GM12878 (cell line): ENCODE measurements around the gene TNNT2. TPM values are rescaled to one million over a fixed set of nuclear protein-coding genes. Genes with fewer than 3 reads are reported as not detected.

ENCODE experiments used
- ATAC-seq: fragments of 200-7000 bp; cut with Tn5 transposase; 3 replicates; pipeline ENCODE4 v1.9.1; 2020; ENCODE audit warnings: mild to moderate bottlenecking, moderate library complexity
- BruUV-seq: library from RNA; stranded (reverse); fragments of 400-500 nt; replicated peaks from 2 replicates; lab custom pipeline; 2021; lab: Mats Ljungman, UMichigan
- CTCF ChIA-PET: fragments of 300-600 bp; sonication (Branson Sonifier 250); formaldehyde crosslinking; extraction: SDS; loops from one replicate; lab custom pipeline; 2021; ENCODE audit warnings: inconsistent platforms; lab: Yijun Ruan, JAX
- POLR2A ChIA-PET: fragments of 350-600 bp; formaldehyde crosslinking; extraction: SDS; loops from one replicate; lab custom pipeline; 2021; ENCODE audit warnings: inconsistent platforms; lab: Charles Lee
- RAD21 ChIA-PET: fragments of 300-600 bp; sonication (Branson Sonifier 250); formaldehyde crosslinking; loops from one replicate; lab custom pipeline; 2023; ENCODE audit warnings: antibody characterized with exemption; ENCODE audit not compliant: unreplicated experiment; lab: Charles Lee
- SMC1A ChIA-PET: fragments of 300-600 bp; sonication (Branson Sonifier 250); formaldehyde crosslinking; loops from one replicate; lab custom pipeline; 2023; ENCODE audit not compliant: unreplicated experiment, uncharacterized antibody; lab: Charles Lee
- DNase-seq: peaks from one replicate; pipeline ENCODE4 v3.0.0-alpha.2; 2011; ENCODE audit warnings: low read depth, low spot score
- FAIRE-seq: peaks from 3 replicates; lab custom pipeline; 2011; peaks lifted over from hg19 to GRCh38; lab: Jason Lieb, UNC
- H2AFZ ChIP-seq: 2 replicates; pipeline ENCODE4 v1.6.0; 2011; ENCODE audit warnings: low read depth, low read length, control low read depth; ENCODE audit not compliant: control insufficient read depth
- H3K27ac ChIP-seq: 2 replicates; pipeline ENCODE4 v1.5.1; 2011; ENCODE audit warnings: control low read depth; ENCODE audit not compliant: control insufficient read depth, insufficient read depth
- H3K27me3 ChIP-seq, 2 experiments: replicated peaks in 1 of 2; 2 replicates each; pipeline versions ENCODE4 v1.6.0 to v1.6.1; 2011; ENCODE audit warnings: low read length in 1 of 2; ENCODE audit not compliant: control insufficient read depth in 2 of 2, insufficient read depth in 2 of 2
- H3K36me3 ChIP-seq, 2 experiments: 2 replicates each; pipeline ENCODE4 v1.5.1; 2011; ENCODE audit warnings: low read length in 1 of 2; ENCODE audit not compliant: control insufficient read depth in 2 of 2, insufficient read depth in 2 of 2
- H3K4me1 ChIP-seq: 2 replicates; pipeline ENCODE4 v1.6.1; 2011; ENCODE audit warnings: mild to moderate bottlenecking, low read length, moderate library complexity, mixed read lengths; ENCODE audit not compliant: control insufficient read depth, insufficient read depth
- H3K4me2 ChIP-seq: 2 replicates; pipeline ENCODE4 v1.6.0; 2011; ENCODE audit warnings: control low read depth; ENCODE audit not compliant: control insufficient read depth, insufficient read depth
- H3K4me3 ChIP-seq: fragments of 200-600 bp; sonication (generic); 2 replicates; pipeline ENCODE4 v1.5.1; 2016
- H3K79me2 ChIP-seq: 2 replicates; pipeline ENCODE4 v1.6.0; 2011; ENCODE audit warnings: low read length; ENCODE audit not compliant: control insufficient read depth, insufficient read depth
- H3K9ac ChIP-seq: 2 replicates; pipeline ENCODE4 v1.8.0; 2011; ENCODE audit warnings: low read length, control low read depth, mixed read lengths; ENCODE audit not compliant: control insufficient read depth, insufficient read depth
- H3K9me3 ChIP-seq: replicated peaks from 3 replicates; pipeline ENCODE4 v1.5.1; 2011; ENCODE audit warnings: mild to moderate bottlenecking, low read length; ENCODE audit not compliant: control insufficient read depth, insufficient read depth
- H4K20me1 ChIP-seq: 2 replicates; pipeline ENCODE4 v1.6.0; 2011; ENCODE audit not compliant: control insufficient read depth, insufficient read depth
- BRCA1 ChIP-seq: IDR thresholded peaks from 2 replicates; pipeline ENCODE4 v1.6.1; 2011; ENCODE audit warnings: low read depth, low read length, improper control_type of control experiment
- ETV6 ChIP-seq, 2 experiments: fragments of 450-650 bp in 1 of 2; IDR thresholded peaks in 1 of 2; conservative IDR thresholded peaks in 1 of 2; 2 replicates each; pipeline ENCODE4 v1.6.1; 2014; ENCODE audit warnings: antibody characterized with exemption in 1 of 2, borderline replicate concordance in 1 of 2, low read depth in 1 of 2, mild to moderate bottlenecking in 1 of 2, moderate library complexity in 1 of 2
- MEF2A ChIP-seq: IDR thresholded peaks from 2 replicates; pipeline ENCODE4 v1.6.1; 2011; ENCODE audit warnings: low read depth, mild to moderate bottlenecking, low read length, moderate library complexity; ENCODE audit not compliant: insufficient read depth
- POLR2A ChIP-seq: IDR thresholded peaks from 2 replicates; pipeline ENCODE4 v1.6.1; 2011; ENCODE audit warnings: low read depth, mild to moderate bottlenecking, low read length
- RUNX3 ChIP-seq: IDR thresholded peaks from 2 replicates; pipeline ENCODE4 v1.6.1; 2012; ENCODE audit warnings: low read length, inconsistent platforms
- SIN3A ChIP-seq: IDR thresholded peaks from 2 replicates; pipeline ENCODE4 v1.6.1; 2012; ENCODE audit warnings: low read depth, low read length, improper control_type of control experiment
- SP1 ChIP-seq: IDR thresholded peaks from one replicate; pipeline ENCODE4 v1.6.1; 2011; ENCODE audit warnings: low read depth, low read length
- STAT3 ChIP-seq: IDR thresholded peaks from 2 replicates; pipeline ENCODE4 v1.6.1; 2011; ENCODE audit warnings: low read depth, low read length, improper control_type of control experiment
- ZNF622 ChIP-seq: fragments of 450-650 bp; IDR thresholded peaks from 2 replicates; pipeline ENCODE4 v1.6.1; 2017; ENCODE audit warnings: mild to moderate bottlenecking, inconsistent platforms
- ZZZ3 ChIP-seq: IDR thresholded peaks from 2 replicates; pipeline ENCODE4 v1.6.1; 2011; ENCODE audit warnings: low read depth; ENCODE audit not compliant: control insufficient read depth, insufficient read length
- WGBS: methylation state at CpG from one replicate; pipeline ENCODE4 v1.1.6; 2016; ENCODE audit warnings: low lambda C conversion rate; ENCODE audit not compliant: insufficient replicate concordance, insufficient coverage; ENCODE audit errors: missing lambda C conversion rate; 5-methylcytosine and 5-hydroxymethylcytosine counted together
- in situ Hi-C: fragments of 300-500 bp; cut with MboI; formaldehyde crosslinking; loops from 9 replicates; pipeline ENCODE4 v1.14.3; 2018; ENCODE audit warnings: mixed read lengths
- intact Hi-C: fragments of 100-400 bp; cut with micrococcal nuclease; formaldehyde crosslinking; loops from one replicate; pipeline ENCODE4 v1.14.2; 2022; ENCODE audit not compliant: unreplicated experiment
- polyA plus RNA-seq, 11 experiments: library from polyadenylated mRNA; depleted of rRNA in 4 of 11; unstranded in 6 of 11; stranded (reverse) in 5 of 11; fragments of >200 nt; fragmentation: Nextera tagmentation in 4 of 11; fragmentation: Illumina TruSeq in 1 of 11; extraction: Ambion mirVana in 4 of 11; extraction: Trizol in 1 of 11; gene quantifications; 1 replicate in 1 of 11; 2 replicates in 10 of 11; pipeline versions ENCODE4 v1.2.1 to v1.2.3, GENCODE V29; 2011 to 2016; ENCODE audit warnings: inconsistent platforms in 2 of 11, missing spikeins in 2 of 11, low read depth in 1 of 11
- total RNA-seq, 4 experiments: library from RNA; depleted of rRNA in 3 of 4; stranded (reverse); fragments of >200 nt in 3 of 4; fragmentation: Illumina TruSeq in 1 of 4; extraction: Trizol in 1 of 4; gene quantifications; 2 replicates each; pipeline versions ENCODE4 v1.2.1 to v1.2.3, GENCODE V29; 2013 to 2021
- TF ChIP-seq, protein P1 (sequence below): IDR thresholded peaks from 2 replicates; pipeline ENCODE4 v1.6.1; 2011; ENCODE audit warnings: low read depth, mild to moderate bottlenecking, low read length, moderate library complexity, borderline replicate concordance; ENCODE audit errors: extremely low read depth
- TF ChIP-seq, protein P2 (sequence below), 3 experiments: IDR thresholded peaks in 2 of 3; conservative IDR thresholded peaks in 1 of 3; 2 replicates each; pipeline ENCODE4 v1.5.1; 2011; ENCODE audit warnings: low read depth in 3 of 3, low read length in 3 of 3, mild to moderate bottlenecking in 3 of 3, control low read depth in 2 of 3, moderate library complexity in 2 of 3, inconsistent platforms in 1 of 3, mixed read lengths in 1 of 3; ENCODE audit not compliant: control insufficient read depth in 2 of 3, insufficient read depth in 1 of 3; ENCODE audit errors: extremely low read depth in 1 of 3

TNNT2 gene
- total and polyA plus RNA-seq, 10 of the 15 experiments (the other 5 are each of a cell fraction or from before 2014, with no cell fraction given) = 2.2 TPM; not detected in 9

DNA sequence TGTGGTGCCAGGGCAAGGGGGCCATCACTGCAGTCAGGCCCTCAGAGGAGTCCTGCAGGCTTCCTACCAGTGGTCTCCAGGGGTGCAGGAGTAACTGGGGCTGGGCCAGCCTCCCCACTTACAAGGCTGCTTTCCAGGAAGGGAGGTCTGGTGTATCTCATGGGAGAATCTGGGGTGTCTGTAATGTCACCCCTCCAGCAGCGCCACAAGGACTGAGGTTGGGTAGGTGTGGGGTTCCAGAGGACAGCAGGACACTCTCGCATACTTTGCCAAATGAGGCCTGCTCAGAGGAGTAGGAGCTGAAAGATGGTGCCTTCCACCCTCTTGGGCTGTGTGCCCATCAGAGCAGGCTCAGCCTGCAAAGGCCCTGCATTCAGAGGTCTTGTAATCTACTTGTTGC, 46.9 kb downstream of the TNNT2 start:
- no peak for FAIRE-seq
- Histone ChIP-seq H3K79me2 (no peaks in the 10 kb centered on the region), H3K9me3 (no peaks in the 10 kb centered on the region), H4K20me1 (no peaks in the 10 kb centered on the region), H3K27ac (no peak overlapping the region), H3K36me3 (no peaks in the 10 kb centered on the region), H3K27me3 (peaks cover 0 to 4% of the 10 kb centered on the region in 2 experiments; a peak in 2 of 4 replicates), H3K9ac (no peak overlapping the region), H3K4me3 (no peak overlapping the region), H2AFZ (no peak overlapping the region), H3K4me1 (no peaks in the 10 kb centered on the region), H3K4me2 (no peak overlapping the region)
- no peak for ATAC-seq
- ChIA-PET CTCF (no interaction called here), POLR2A (no interaction called here), RAD21 (no interaction called here), SMC1A (no interaction called here)
- DNase-seq = no peak
- 39% methylated on average over 2 of the region's 2 CpGs for WGBS
- TF ChIP-seq POLR2A (no peak), BRCA1 (no peak), MEF2A (no peak), RUNX3 (no peak), ZZZ3 (no peak), STAT3 (no peak), ETV6 (conservative IDR thresholded peaks at IDR 0.05 in 1 of 2, IDR thresholded peaks at IDR 0.05 in 1 of 2; ENCODE audit: borderline replicate concordance in 1 of 2, low read depth in 1 of 2) (no peak), SP1 (no peak), ZNF622 (no peak), SIN3A (no peak)
- TF ChIP-seq, protein P1, sequence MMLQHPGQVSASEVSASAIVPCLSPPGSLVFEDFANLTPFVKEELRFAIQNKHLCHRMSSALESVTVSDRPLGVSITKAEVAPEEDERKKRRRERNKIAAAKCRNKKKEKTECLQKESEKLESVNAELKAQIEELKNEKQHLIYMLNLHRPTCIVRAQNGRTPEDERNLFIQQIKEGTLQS = no peak
- TF ChIP-seq, protein P2, sequence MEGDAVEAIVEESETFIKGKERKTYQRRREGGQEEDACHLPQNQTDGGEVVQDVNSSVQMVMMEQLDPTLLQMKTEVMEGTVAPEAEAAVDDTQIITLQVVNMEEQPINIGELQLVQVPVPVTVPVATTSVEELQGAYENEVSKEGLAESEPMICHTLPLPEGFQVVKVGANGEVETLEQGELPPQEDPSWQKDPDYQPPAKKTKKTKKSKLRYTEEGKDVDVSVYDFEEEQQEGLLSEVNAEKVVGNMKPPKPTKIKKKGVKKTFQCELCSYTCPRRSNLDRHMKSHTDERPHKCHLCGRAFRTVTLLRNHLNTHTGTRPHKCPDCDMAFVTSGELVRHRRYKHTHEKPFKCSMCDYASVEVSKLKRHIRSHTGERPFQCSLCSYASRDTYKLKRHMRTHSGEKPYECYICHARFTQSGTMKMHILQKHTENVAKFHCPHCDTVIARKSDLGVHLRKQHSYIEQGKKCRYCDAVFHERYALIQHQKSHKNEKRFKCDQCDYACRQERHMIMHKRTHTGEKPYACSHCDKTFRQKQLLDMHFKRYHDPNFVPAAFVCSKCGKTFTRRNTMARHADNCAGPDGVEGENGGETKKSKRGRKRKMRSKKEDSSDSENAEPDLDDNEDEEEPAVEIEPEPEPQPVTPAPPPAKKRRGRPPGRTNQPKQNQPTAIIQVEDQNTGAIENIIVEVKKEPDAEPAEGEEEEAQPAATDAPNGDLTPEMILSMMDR (IDR thresholded peaks at IDR 0.05 in 2 of 3, conservative IDR thresholded peaks at IDR 0.05 in 1 of 3; ENCODE audit: control insufficient read depth in 2 of 3, extremely low read depth in 1 of 3, insufficient read depth in 1 of 3, low read depth in 3 of 3, low read length in 3 of 3) = no peak
- intact Hi-C loops = no loop called here
- in situ Hi-C loops = no loop called here
- BruUV-seq = no TSS peak
